HEK293 (cell line): Measurements from ENCODE around the gene LSM14B.

Source experiments
- GLIS2 ChIP-seq: fragments of 450-650 bp; formaldehyde crosslinking; IDR thresholded peaks from 2 replicates; pipeline ENCODE4 v1.5.1; 2016; ENCODE audit warnings: missing biosample characterization, missing genetic modification characterization
- HOXD13 ChIP-seq: sonication (generic); formaldehyde crosslinking; IDR thresholded peaks from 2 replicates; pipeline ENCODE4 v1.8.0; 2022; ENCODE audit warnings: missing genetic modification reagents, borderline replicate concordance
- OSR2 ChIP-seq: fragments of 450-650 bp; formaldehyde crosslinking; IDR thresholded peaks from 2 replicates; pipeline ENCODE4 v1.5.1; 2016; ENCODE audit warnings: missing biosample characterization, missing genetic modification characterization
- PRDM2 ChIP-seq: fragments of 450-650 bp; formaldehyde crosslinking; IDR thresholded peaks from 2 replicates; pipeline ENCODE4 v1.5.1; 2016; ENCODE audit warnings: missing biosample characterization, missing genetic modification characterization, borderline replicate concordance
- SALL2 ChIP-seq: fragments of 450-650 bp; formaldehyde crosslinking; IDR thresholded peaks from 2 replicates; pipeline ENCODE4 v1.5.0; 2017; ENCODE audit warnings: missing biosample characterization, mild to moderate bottlenecking, missing genetic modification characterization, borderline replicate concordance
- SCRT1 ChIP-seq: fragments of 450-650 bp; formaldehyde crosslinking; IDR thresholded peaks from 2 replicates; pipeline ENCODE4 v1.5.1; 2016; ENCODE audit warnings: missing biosample characterization, missing genetic modification characterization, borderline replicate concordance
- TRIM28 ChIP-seq: IDR thresholded peaks from 2 replicates; pipeline ENCODE4 v1.6.1; 2011; ENCODE audit warnings: low read length, control low read depth, borderline replicate concordance
- ZBTB21 ChIP-seq: fragments of 450-650 bp; formaldehyde crosslinking; IDR thresholded peaks from 2 replicates; pipeline ENCODE4 v1.5.1; 2017; ENCODE audit warnings: missing biosample characterization, missing genetic modification characterization
- ZNF132 ChIP-seq: fragments of 450-650 bp; formaldehyde crosslinking; IDR thresholded peaks from 2 replicates; pipeline ENCODE4 v1.5.1; 2017; ENCODE audit warnings: missing biosample characterization, missing genetic modification characterization, borderline replicate concordance
- ZNF174 ChIP-seq: fragments of 450-650 bp; formaldehyde crosslinking; IDR thresholded peaks from 2 replicates; pipeline ENCODE4 v1.5.0; 2017; ENCODE audit warnings: missing biosample characterization, mild to moderate bottlenecking, missing genetic modification characterization
- ZNF311 ChIP-seq: fragments of 450-650 bp; formaldehyde crosslinking; IDR thresholded peaks from 2 replicates; pipeline ENCODE4 v1.5.1; 2017; ENCODE audit warnings: missing biosample characterization, missing genetic modification characterization, borderline replicate concordance
- ZNF423 ChIP-seq: fragments of 450-650 bp; formaldehyde crosslinking; IDR thresholded peaks from 2 replicates; pipeline ENCODE4 v1.5.1; 2016; ENCODE audit warnings: missing biosample characterization, missing genetic modification characterization
- ZNF426 ChIP-seq: fragments of 450-650 bp; formaldehyde crosslinking; IDR thresholded peaks from 2 replicates; pipeline ENCODE4 v1.5.1; 2017; ENCODE audit warnings: missing biosample characterization, missing genetic modification characterization, mild to moderate bottlenecking, inconsistent platforms, moderate library complexity
- ZNF48 ChIP-seq: fragments of 450-650 bp; formaldehyde crosslinking; IDR thresholded peaks from 2 replicates; pipeline ENCODE4 v1.5.1; 2016; ENCODE audit warnings: missing biosample characterization, missing genetic modification characterization
- ZNF521 ChIP-seq: fragments of 450-650 bp; formaldehyde crosslinking; IDR thresholded peaks from 2 replicates; pipeline ENCODE4 v1.5.1; 2017; ENCODE audit warnings: missing biosample characterization, mild to moderate bottlenecking, missing genetic modification characterization
- ZNF544 ChIP-seq: fragments of 450-650 bp; formaldehyde crosslinking; IDR thresholded peaks from 2 replicates; pipeline ENCODE4 v1.5.0; 2017; ENCODE audit warnings: missing biosample characterization, missing genetic modification characterization
- ZNF626 ChIP-seq: fragments of 450-650 bp; sonication (Bioruptor Pico); formaldehyde crosslinking; IDR thresholded peaks from 2 replicates; pipeline ENCODE4 v1.5.1; 2018; ENCODE audit warnings: missing biosample characterization, missing genetic modification characterization, inconsistent platforms
- ZNF660 ChIP-seq: fragments of 450-650 bp; IDR thresholded peaks from 2 replicates; pipeline ENCODE4 v1.5.1; 2018; ENCODE audit warnings: missing biosample characterization, mild to moderate bottlenecking, missing genetic modification characterization
- ZNF670 ChIP-seq: fragments of 450-650 bp; formaldehyde crosslinking; IDR thresholded peaks from 2 replicates; pipeline ENCODE4 v1.5.1; 2016; ENCODE audit warnings: missing biosample characterization, missing genetic modification characterization, low read depth
- ZSCAN23 ChIP-seq: fragments of 450-650 bp; formaldehyde crosslinking; IDR thresholded peaks from 2 replicates; pipeline ENCODE4 v1.5.1; 2016; ENCODE audit warnings: missing biosample characterization, missing genetic modification characterization
- ZSCAN30 ChIP-seq: fragments of 450-650 bp; IDR thresholded peaks from 2 replicates; pipeline ENCODE4 v1.5.1; 2018; ENCODE audit warnings: missing biosample characterization, mild to moderate bottlenecking, missing genetic modification characterization, moderate library complexity
- ZXDB ChIP-seq: fragments of 450-650 bp; formaldehyde crosslinking; IDR thresholded peaks from 2 replicates; pipeline ENCODE4 v1.5.1; 2016; ENCODE audit warnings: missing biosample characterization, missing genetic modification characterization
- TF ChIP-seq, protein P1 (sequence below): fragments of 450-650 bp; formaldehyde crosslinking; IDR thresholded peaks from 2 replicates; pipeline ENCODE4 v1.5.1; 2016; ENCODE audit warnings: missing biosample characterization, missing genetic modification characterization
- TF ChIP-seq, protein P2 (sequence below): fragments of 450-650 bp; formaldehyde crosslinking; IDR thresholded peaks from 2 replicates; pipeline ENCODE4 v1.5.1; 2016; ENCODE audit warnings: missing biosample characterization, missing genetic modification characterization
- TF ChIP-seq, protein P3 (sequence below): fragments of 450-650 bp; formaldehyde crosslinking; IDR thresholded peaks from 2 replicates; pipeline ENCODE4 v1.5.1; 2016; ENCODE audit warnings: missing biosample characterization, missing genetic modification characterization
- TF ChIP-seq, protein P4 (sequence below): fragments of 450-650 bp; formaldehyde crosslinking; IDR thresholded peaks from 2 replicates; pipeline ENCODE4 v1.5.1; 2016; ENCODE audit warnings: missing biosample characterization, missing genetic modification characterization, low read depth

Gene LSM14B

DNA sequence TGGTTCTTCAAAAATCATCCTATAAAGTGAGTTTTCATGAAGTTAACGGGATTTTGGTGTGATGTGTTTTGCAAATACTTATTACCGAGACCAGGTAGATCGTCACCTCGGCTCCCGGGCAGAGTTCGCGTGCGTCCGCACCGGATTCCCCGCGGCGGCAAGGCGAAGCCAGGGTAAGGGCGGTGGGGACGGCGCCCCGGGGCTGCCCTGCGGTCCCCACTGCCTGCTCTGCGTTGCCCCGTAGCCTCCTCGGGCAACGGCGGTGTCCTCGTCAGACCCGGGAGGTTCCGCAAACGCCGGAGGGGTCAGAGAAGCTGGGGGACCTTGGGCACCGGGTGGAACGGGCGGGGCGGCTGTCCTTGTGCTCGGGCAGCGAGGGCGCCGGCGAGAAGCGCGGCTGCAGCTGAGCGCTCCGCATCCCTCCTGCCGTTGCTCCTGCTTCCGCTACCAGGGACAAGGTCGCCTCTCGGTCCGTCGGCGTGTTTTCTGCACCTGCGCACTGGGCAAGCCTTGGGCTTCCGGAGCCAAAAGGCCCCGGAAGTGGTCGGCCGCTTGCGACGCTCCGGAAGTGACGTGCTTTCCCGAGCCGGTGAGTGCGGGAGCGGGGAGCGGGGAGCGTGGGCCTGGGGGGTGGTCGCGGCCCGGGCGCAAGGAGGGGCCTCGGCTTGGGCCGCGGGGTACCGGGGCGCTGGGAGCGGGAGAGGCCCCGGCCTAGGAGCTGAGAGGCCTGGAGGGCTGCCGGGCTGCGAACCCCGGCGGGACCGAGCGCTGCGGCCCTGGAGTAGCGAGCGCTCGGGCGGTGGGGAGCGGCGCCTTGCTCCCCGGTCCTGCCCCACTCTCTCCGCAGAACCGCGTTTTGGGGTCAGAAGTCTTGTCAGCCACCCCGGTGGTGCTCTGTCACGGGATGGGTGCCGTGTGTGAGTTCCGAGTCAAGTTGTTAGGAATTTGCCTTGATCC is 60.5 kb downstream of the LSM14B start, which contains the start of gene MTG2 (continued):
- TF ChIP-seq PRDM2 (tag by site-specific recombination) (no peak), ZNF426 (no peak), ZBTB21 (tag by site-specific recombination) (peak; percentile 66; the same call in 1 of the 2 replicates), ZNF521 (tag by site-specific recombination) (no peak), HOXD13 (CRISPR knock-in tag) (no peak), ZXDB (tag by site-specific recombination) (peak; percentile 86), ZSCAN23 (tag by site-specific recombination) (no peak), SALL2 (tag by site-specific recombination) (no peak), ZNF660 (tag by site-specific recombination) (no peak), OSR2 (tag by site-specific recombination) (peak; percentile 91), ZNF670 (tag by site-specific recombination) (no peak), ZSCAN30 (tag by site-specific recombination) (peak; percentile 44; the same call in 1 of the 2 replicates), SCRT1 (no peak), ZNF132 (no peak), ZNF174 (tag by site-specific recombination) (no peak), TRIM28 (no peak), ZNF544 (no peak), ZNF626 (tag by site-specific recombination) (no peak), ZNF311 (tag by site-specific recombination) (no peak), GLIS2 (peak; percentile 47; the same call in 1 of the 2 replicates), ZNF423 (tag by site-specific recombination) (peak; percentile 48; the same call in 1 of the 2 replicates), ZNF48 (no peak)
- TF ChIP-seq, protein P1, sequence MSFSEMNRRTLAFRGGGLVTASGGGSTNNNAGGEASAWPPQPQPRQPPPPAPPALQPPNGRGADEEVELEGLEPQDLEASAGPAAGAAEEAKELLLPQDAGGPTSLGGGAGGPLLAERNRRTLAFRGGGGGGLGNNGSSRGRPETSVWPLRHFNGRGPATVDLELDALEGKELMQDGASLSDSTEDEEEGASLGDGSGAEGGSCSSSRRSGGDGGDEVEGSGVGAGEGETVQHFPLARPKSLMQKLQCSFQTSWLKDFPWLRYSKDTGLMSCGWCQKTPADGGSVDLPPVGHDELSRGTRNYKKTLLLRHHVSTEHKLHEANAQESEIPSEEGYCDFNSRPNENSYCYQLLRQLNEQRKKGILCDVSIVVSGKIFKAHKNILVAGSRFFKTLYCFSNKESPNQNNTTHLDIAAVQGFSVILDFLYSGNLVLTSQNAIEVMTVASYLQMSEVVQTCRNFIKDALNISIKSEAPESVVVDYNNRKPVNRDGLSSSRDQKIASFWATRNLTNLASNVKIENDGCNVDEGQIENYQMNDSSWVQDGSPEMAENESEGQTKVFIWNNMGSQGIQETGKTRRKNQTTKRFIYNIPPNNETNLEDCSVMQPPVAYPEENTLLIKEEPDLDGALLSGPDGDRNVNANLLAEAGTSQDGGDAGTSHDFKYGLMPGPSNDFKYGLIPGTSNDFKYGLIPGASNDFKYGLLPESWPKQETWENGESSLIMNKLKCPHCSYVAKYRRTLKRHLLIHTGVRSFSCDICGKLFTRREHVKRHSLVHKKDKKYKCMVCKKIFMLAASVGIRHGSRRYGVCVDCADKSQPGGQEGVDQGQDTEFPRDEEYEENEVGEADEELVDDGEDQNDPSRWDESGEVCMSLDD: peak; percentile 69; the same call in 1 of the 2 replicates
- TF ChIP-seq, protein P2, sequence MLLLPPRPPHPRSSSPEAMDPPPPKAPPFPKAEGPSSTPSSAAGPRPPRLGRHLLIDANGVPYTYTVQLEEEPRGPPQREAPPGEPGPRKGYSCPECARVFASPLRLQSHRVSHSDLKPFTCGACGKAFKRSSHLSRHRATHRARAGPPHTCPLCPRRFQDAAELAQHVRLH (tag by site-specific recombination): 0 out of 2 replicates have a peak, but pooled peaks have one; percentile 75
- TF ChIP-seq, protein P3, sequence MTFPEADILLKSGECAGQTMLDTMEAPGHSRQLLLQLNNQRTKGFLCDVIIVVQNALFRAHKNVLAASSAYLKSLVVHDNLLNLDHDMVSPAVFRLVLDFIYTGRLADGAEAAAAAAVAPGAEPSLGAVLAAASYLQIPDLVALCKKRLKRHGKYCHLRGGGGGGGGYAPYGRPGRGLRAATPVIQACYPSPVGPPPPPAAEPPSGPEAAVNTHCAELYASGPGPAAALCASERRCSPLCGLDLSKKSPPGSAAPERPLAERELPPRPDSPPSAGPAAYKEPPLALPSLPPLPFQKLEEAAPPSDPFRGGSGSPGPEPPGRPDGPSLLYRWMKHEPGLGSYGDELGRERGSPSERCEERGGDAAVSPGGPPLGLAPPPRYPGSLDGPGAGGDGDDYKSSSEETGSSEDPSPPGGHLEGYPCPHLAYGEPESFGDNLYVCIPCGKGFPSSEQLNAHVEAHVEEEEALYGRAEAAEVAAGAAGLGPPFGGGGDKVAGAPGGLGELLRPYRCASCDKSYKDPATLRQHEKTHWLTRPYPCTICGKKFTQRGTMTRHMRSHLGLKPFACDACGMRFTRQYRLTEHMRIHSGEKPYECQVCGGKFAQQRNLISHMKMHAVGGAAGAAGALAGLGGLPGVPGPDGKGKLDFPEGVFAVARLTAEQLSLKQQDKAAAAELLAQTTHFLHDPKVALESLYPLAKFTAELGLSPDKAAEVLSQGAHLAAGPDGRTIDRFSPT (tag by site-specific recombination): 0 out of 2 replicates have a peak, but pooled peaks have one; percentile 32
- TF ChIP-seq, protein P4, sequence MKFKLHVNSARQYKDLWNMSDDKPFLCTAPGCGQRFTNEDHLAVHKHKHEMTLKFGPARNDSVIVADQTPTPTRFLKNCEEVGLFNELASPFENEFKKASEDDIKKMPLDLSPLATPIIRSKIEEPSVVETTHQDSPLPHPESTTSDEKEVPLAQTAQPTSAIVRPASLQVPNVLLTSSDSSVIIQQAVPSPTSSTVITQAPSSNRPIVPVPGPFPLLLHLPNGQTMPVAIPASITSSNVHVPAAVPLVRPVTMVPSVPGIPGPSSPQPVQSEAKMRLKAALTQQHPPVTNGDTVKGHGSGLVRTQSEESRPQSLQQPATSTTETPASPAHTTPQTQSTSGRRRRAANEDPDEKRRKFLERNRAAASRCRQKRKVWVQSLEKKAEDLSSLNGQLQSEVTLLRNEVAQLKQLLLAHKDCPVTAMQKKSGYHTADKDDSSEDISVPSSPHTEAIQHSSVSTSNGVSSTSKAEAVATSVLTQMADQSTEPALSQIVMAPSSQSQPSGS (tag by site-specific recombination): no peak
